AG04450 (cell line): Measurements from ENCODE around the gene KRTCAP3. TPM values are rescaled to one million over a fixed set of nuclear protein-coding genes. Genes with fewer than 3 reads are reported as not detected.

Experiments
- CTCF ChIA-PET: fragments of 300-600, 350-600 bp; formaldehyde crosslinking; extraction: SDS; loops from one replicate; lab custom pipeline; 2022; ENCODE audit warnings: antibody characterized with exemption, inconsistent platforms; lab: Charles Lee
- POLR2A ChIA-PET: fragments of 350-600 bp; formaldehyde crosslinking; extraction: SDS; loops from one replicate; lab custom pipeline; 2021; ENCODE audit warnings: antibody characterized with exemption, inconsistent platforms; lab: Yijun Ruan, JAX
- DNase-seq: peaks from one replicate; pipeline ENCODE4 v3.0.0-alpha.2; 2011; ENCODE audit warnings: low read depth, low spot score
- H3K27ac ChIP-seq: one replicate; pipeline ENCODE4 v1.5.1; 2012; ENCODE audit warnings: low read depth, low read length, control low read depth
- H3K27me3 ChIP-seq: one replicate; pipeline ENCODE4 v1.6.0; 2012; ENCODE audit warnings: low read length; ENCODE audit not compliant: control insufficient read depth, insufficient read depth
- H3K4me3 ChIP-seq: 2 replicates; pipeline ENCODE4 v1.5.1; 2011; ENCODE audit warnings: mild to moderate bottlenecking, low read depth, low read length, control low read depth
- H3K9me3 ChIP-seq: 2 replicates; pipeline ENCODE4 v1.5.1; 2012; ENCODE audit warnings: low read length; ENCODE audit not compliant: control insufficient read depth, insufficient read depth
- CTCF ChIP-seq: IDR thresholded peaks from 2 replicates; pipeline ENCODE4 v1.5.1; 2011; ENCODE audit warnings: low read depth, low read length, control low read depth, inconsistent platforms
- polyA plus RNA-seq: library from polyadenylated mRNA; depleted of rRNA; stranded (reverse); fragments of >200 nt; gene quantifications from 2 replicates; pipeline ENCODE4 v1.2.3, GENCODE V29; 2011

The KRTCAP3 gene
- polyA plus RNA-seq, 1 experiment = 0.32 TPM

- Histone ChIP-seq H3K9me3 (no peaks in the 10 kb centered on the region), H3K27ac (no peak overlapping the region), H3K4me3 (no peak overlapping the region), H3K27me3 (no peaks in the 10 kb centered on the region)
- ChIA-PET POLR2A (interaction anchor here (1.2 kb wide), 1 partner anchor 17 kb away, joined by 5 read pairs; the partner anchor contains the start of gene NRBP1), CTCF (no interaction called here)
- TF ChIP-seq CTCF = no peak
- no peak for DNase-seq
Measured at GRCh38 chr2:27446057-27446456, 3.9 kb downstream of the KRTCAP3 start.

DNA sequence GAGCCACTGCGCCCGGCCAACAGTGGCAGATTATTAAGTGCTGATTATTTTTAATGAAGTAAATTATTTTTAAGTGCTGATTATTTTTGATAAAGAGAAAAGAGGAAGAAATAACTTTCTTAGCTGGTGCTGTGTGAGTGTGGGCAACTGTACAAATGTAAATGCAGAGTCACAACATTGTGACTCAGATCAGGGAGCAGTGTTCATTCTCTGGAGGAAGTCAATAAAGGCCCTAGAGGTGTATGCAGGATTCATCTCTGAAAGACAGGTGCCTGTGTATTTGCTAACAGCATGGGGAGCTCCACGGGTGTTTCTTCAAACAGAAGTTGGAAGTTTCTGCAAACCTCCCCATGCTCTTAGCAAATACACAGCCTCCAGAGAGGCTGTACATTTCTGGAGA is 6.2 kb downstream of the KRTCAP3 start:
- H3K27me3 ChIP-seq = no peaks in the 10 kb centered on the region
- ChIA-PET CTCF (no interaction called here), POLR2A (no interaction called here)
- TF ChIP-seq CTCF = no peak
- no peak for DNase-seq
- no peak overlapping the region for H3K4me3 ChIP-seq
- H3K27ac ChIP-seq = no peak overlapping the region
- H3K9me3 ChIP-seq = no peaks in the 10 kb centered on the region

DNA sequence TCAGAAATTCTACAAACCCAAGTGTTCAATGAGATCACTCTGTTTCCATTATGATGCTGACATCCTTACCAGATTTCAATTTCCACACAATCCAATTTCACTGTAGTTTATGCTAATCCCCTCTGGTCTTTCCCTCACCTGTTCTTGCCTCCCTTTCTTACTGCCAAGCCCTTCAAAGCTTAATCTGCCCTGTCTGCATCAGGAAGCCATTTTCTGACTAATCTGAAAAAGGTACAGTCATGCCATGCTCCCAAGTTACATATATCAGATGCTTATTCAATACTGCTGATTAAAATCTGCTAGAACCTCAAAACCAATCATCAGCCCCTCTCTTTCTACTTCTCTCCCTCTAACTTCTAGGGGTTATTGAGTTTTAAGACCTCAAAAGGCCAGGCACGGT is 8.9 kb downstream of the KRTCAP3 start:
- no peak overlapping the region for H3K27ac ChIP-seq
- H3K4me3 ChIP-seq = no peak overlapping the region
- POLR2A ChIA-PET = no interaction called here
- H3K27me3 ChIP-seq = no peaks in the 10 kb centered on the region
- CTCF ChIA-PET = no interaction called here
- no peak for TF ChIP-seq CTCF
- no peak for DNase-seq
- H3K9me3 ChIP-seq = no peaks in the 10 kb centered on the region

GRCh38 chr2:27453968-27454367 is 11.8 kb downstream of the KRTCAP3 start:
- Histone ChIP-seq H3K27me3 (no peaks in the 10 kb centered on the region), H3K4me3 (no peak overlapping the region), H3K27ac (no peak overlapping the region), H3K9me3 (no peaks in the 10 kb centered on the region)
- TF ChIP-seq CTCF = no peak
- DNase-seq = no peak
- ChIA-PET CTCF (no interaction called here), POLR2A (interaction anchor here (1.7 kb wide), 1 partner anchor 26 kb away, joined by 3 read pairs; the partner anchor contains the start of gene NRBP1)

DNA sequence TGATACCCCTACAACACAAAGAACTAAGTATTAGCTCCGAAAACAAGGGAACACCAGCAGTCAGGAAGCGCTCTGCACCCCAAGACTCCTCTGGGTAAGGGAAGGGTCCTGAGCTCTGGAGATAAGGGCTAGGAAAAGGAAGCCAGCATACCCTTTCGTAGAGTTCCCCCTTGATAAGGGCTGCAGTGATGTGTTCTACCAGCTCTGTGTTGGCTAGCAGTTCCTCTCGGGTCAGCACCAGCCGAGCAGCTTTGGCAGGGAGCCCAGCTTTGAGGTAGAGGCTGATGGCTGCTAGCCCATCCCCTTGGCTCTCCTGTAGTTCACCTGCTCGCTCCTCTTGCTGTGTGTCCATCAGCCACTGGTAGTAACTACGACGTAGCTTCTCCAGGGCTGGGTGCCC is 18.9 kb downstream of the KRTCAP3 start:
- no peak overlapping the region for H3K4me3 ChIP-seq
- ChIA-PET POLR2A (interaction anchor here (0.5 kb wide), 1 partner anchor 71 kb away, joined by 7 read pairs; no protein-coding TSS in a partner anchor), CTCF (no interaction called here)
- H3K27ac ChIP-seq = no peak overlapping the region
- no peaks in the 10 kb centered on the region for H3K9me3 ChIP-seq
- H3K27me3 ChIP-seq = no peaks in the 10 kb centered on the region
- no peak for DNase-seq
- TF ChIP-seq CTCF = no peak
